Liver (tissue), 9 donors: ENCODE results near the gene PLXDC2. TPM values are rescaled to one million over a fixed set of nuclear protein-coding genes. Genes with fewer than 3 reads are reported as not detected.

Source experiments
- DNase-seq: peaks from one replicate; pipeline ENCODE4 v3.0.0-alpha.2; 2017; ENCODE audit warnings: low spot score
- H3K27ac ChIP-seq, 2 donors: one replicate each; pipeline ENCODE4 v1.7.0; 2013; ENCODE audit warnings: inconsistent platforms in 2 of 2, low read length in 2 of 2, control low read depth in 1 of 2, low read depth in 1 of 2, mild to moderate bottlenecking in 1 of 2
- H3K27me3 ChIP-seq, 4 donors: one replicate each; pipeline versions ENCODE4 v1.6.1 to v1.7.0; 2013; ENCODE audit warnings: low read length in 3 of 4, inconsistent platforms in 1 of 4, mild to moderate bottlenecking in 1 of 4, moderate library complexity in 1 of 4; ENCODE audit not compliant: control insufficient read depth in 4 of 4, insufficient read depth in 4 of 4
- H3K36me3 ChIP-seq, 4 donors: one replicate each; pipeline versions ENCODE4 v1.6.1 to v1.7.0; 2013; ENCODE audit warnings: low read length in 3 of 4, mild to moderate bottlenecking in 3 of 4, low read depth in 1 of 4, moderate library complexity in 1 of 4; ENCODE audit not compliant: control insufficient read depth in 4 of 4, insufficient read depth in 3 of 4
- H3K4me1 ChIP-seq, 4 donors: one replicate each; pipeline versions ENCODE4 v1.6.1 to v1.7.0; 2013; ENCODE audit warnings: low read length in 3 of 4, mild to moderate bottlenecking in 3 of 4, moderate library complexity in 1 of 4; ENCODE audit not compliant: control insufficient read depth in 4 of 4, insufficient read depth in 4 of 4
- H3K4me3 ChIP-seq, 3 donors: one replicate each; pipeline versions ENCODE4 v1.6.1 to v1.7.0; 2013; ENCODE audit warnings: low read length in 3 of 3, control low read depth in 1 of 3, low read depth in 1 of 3, mild to moderate bottlenecking in 1 of 3
- H3K9ac ChIP-seq, 2 donors: one replicate each; pipeline ENCODE4 v1.7.0; 2013; ENCODE audit warnings: low read length in 2 of 2, mild to moderate bottlenecking in 2 of 2, moderate library complexity in 2 of 2, control low read depth in 1 of 2, low read depth in 1 of 2
- H3K9me3 ChIP-seq, 4 donors: one replicate each; pipeline versions ENCODE4 v1.6.1 to v1.7.0; 2013; ENCODE audit warnings: low read length in 3 of 4; ENCODE audit not compliant: control insufficient read depth in 4 of 4
- ATF3 ChIP-seq: IDR thresholded peaks from 2 replicates; pipeline ENCODE4 v1.6.1; 2016; ENCODE audit warnings: antibody characterized with exemption
- CTCF ChIP-seq: fragments of 150-350 bp; IDR thresholded peaks from 2 replicates; pipeline ENCODE4 v1.5.1; 2017; ENCODE audit warnings: improper control_type of control experiment, low read depth, low read length; ENCODE audit not compliant: missing input control
- FOXA1 ChIP-seq: IDR thresholded peaks from 2 replicates; pipeline ENCODE4 v1.6.1; 2016; ENCODE audit warnings: antibody characterized with exemption
- FOXA2 ChIP-seq: IDR thresholded peaks from 2 replicates; pipeline ENCODE4 v1.6.1; 2016; ENCODE audit warnings: antibody characterized with exemption
- GABPA ChIP-seq, 2 donors: IDR thresholded peaks in 1 of 2; conservative IDR thresholded peaks in 1 of 2; 2 replicates each; pipeline ENCODE4 v1.6.1; 2016; ENCODE audit warnings: antibody characterized with exemption in 2 of 2, mild to moderate bottlenecking in 1 of 2, moderate library complexity in 1 of 2
- HNF4A ChIP-seq, 2 donors: conservative IDR thresholded peaks; 2 replicates each; pipeline ENCODE4 v1.6.1; 2016; ENCODE audit warnings: antibody characterized with exemption in 2 of 2, mild to moderate bottlenecking in 2 of 2
- JUND ChIP-seq, 2 donors: IDR thresholded peaks; 2 replicates each; pipeline ENCODE4 v1.6.1; 2016; ENCODE audit warnings: antibody characterized with exemption in 2 of 2
- NR2F2 ChIP-seq: IDR thresholded peaks from 2 replicates; pipeline ENCODE4 v1.6.1; 2016; ENCODE audit warnings: antibody characterized with exemption
- RAD21 ChIP-seq, 2 donors: IDR thresholded peaks; 2 replicates each; pipeline ENCODE4 v1.6.1; 2016; ENCODE audit warnings: antibody characterized with exemption in 2 of 2, mild to moderate bottlenecking in 2 of 2
- REST ChIP-seq: IDR thresholded peaks from 2 replicates; pipeline ENCODE4 v1.6.1; 2016; ENCODE audit warnings: antibody characterized with exemption, mild to moderate bottlenecking
- RXRA ChIP-seq, 2 donors: IDR thresholded peaks; 2 replicates each; pipeline ENCODE4 v1.6.1; 2017 to 2018; ENCODE audit warnings: antibody characterized with exemption in 2 of 2, mild to moderate bottlenecking in 1 of 2
- SP1 ChIP-seq: IDR thresholded peaks from 2 replicates; pipeline ENCODE4 v1.6.1; 2018; ENCODE audit warnings: antibody characterized with exemption, mild to moderate bottlenecking
- TAF1 ChIP-seq: conservative IDR thresholded peaks from 2 replicates; pipeline ENCODE4 v1.6.1; 2016; ENCODE audit warnings: antibody characterized with exemption, mild to moderate bottlenecking
- YY1 ChIP-seq: IDR thresholded peaks from 2 replicates; pipeline ENCODE4 v1.6.1; 2016; ENCODE audit warnings: antibody characterized with exemption, mild to moderate bottlenecking
- ZBTB33 ChIP-seq: IDR thresholded peaks from 2 replicates; pipeline ENCODE4 v1.6.1; 2016; ENCODE audit warnings: antibody characterized with exemption
- WGBS: extraction: QIAGEN DNeasy Blood & Tissue Kit; methylation state at CpG from one replicate; pipeline ENCODE4 v1.1.7; 2013; 5-methylcytosine and 5-hydroxymethylcytosine counted together
- polyA plus RNA-seq, 2 donors: library from polyadenylated mRNA; stranded (reverse) in 1 of 2; unstranded in 1 of 2; fragments of 200-250 nt in 1 of 2; fragments of >200 nt in 1 of 2; fragmentation: Nextera tagmentation in 1 of 2; extraction: Ambion mirVana in 1 of 2; gene quantifications; one replicate each; pipeline versions ENCODE4 v1.2.1 to v1.2.3, GENCODE V29; 2013 to 2015
- total RNA-seq, 2 donors: library from RNA; depleted of rRNA; stranded (reverse); fragments of >200 nt; gene quantifications; one replicate each; pipeline ENCODE4 v1.2.3, GENCODE V29; 2014
- donor health status: healthy.
- donor health status: healthy.
- donor health status: healthy.
- donor health status: healthy.
- donor health status: healthy.

The PLXDC2 gene
- total and polyA plus RNA-seq, 4 donors = 1.4 to 5.1 (median 2.4) TPM

GRCh38 chr10:20109613-20110012 is 293.4 kb downstream of the PLXDC2 start:
- Histone ChIP-seq H3K4me1 (peaks cover 0 to 9% (median 2%) of the 10 kb centered on the region in 4 donors), H3K27ac (no peak overlapping the region), H3K4me3 (no peak overlapping the region), H3K9ac (no peak overlapping the region), H3K36me3 (no peaks in the 10 kb centered on the region), H3K9me3 (no peaks in the 10 kb centered on the region), H3K27me3 (no peaks in the 10 kb centered on the region)
- 85% methylated on average over 4 of the region's 4 CpGs for WGBS
- DNase-seq = no peak
- TF ChIP-seq TAF1 (no peak), NR2F2 (no peak), REST (no peak), YY1 (no peak), RAD21 (IDR thresholded peaks at IDR 0.05) (no peak), ZBTB33 (no peak), FOXA1 (no peak), SP1 (no peak), RXRA (IDR thresholded peaks at IDR 0.05) (no peak), FOXA2 (no peak), CTCF (no peak), HNF4A (conservative IDR thresholded peaks at IDR 0.05) (no peak), JUND (IDR thresholded peaks at IDR 0.05) (no peak), GABPA (IDR thresholded peaks at IDR 0.05 in 1 of 2, conservative IDR thresholded peaks at IDR 0.05 in 1 of 2) (no peak), ATF3 (no peak)
